ENCODE results near the gene SPOP.

SPOP gene

DNA sequence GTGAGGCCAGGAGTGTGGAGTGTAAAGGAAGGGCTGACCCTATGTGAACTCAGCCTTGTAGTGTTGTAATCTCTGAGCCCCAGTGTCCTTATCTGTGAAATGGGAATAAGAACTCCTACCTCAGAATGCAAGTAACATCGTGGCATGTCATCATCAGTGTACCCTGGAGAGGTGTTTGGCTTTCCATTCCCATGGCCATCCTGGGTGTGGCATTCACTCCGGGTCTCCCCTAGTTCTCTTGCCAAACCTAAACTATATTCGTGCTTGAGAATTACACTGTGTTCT is 100.3 kb downstream of the SPOP start (continued):
- TF ChIP-seq, protein P1, sequence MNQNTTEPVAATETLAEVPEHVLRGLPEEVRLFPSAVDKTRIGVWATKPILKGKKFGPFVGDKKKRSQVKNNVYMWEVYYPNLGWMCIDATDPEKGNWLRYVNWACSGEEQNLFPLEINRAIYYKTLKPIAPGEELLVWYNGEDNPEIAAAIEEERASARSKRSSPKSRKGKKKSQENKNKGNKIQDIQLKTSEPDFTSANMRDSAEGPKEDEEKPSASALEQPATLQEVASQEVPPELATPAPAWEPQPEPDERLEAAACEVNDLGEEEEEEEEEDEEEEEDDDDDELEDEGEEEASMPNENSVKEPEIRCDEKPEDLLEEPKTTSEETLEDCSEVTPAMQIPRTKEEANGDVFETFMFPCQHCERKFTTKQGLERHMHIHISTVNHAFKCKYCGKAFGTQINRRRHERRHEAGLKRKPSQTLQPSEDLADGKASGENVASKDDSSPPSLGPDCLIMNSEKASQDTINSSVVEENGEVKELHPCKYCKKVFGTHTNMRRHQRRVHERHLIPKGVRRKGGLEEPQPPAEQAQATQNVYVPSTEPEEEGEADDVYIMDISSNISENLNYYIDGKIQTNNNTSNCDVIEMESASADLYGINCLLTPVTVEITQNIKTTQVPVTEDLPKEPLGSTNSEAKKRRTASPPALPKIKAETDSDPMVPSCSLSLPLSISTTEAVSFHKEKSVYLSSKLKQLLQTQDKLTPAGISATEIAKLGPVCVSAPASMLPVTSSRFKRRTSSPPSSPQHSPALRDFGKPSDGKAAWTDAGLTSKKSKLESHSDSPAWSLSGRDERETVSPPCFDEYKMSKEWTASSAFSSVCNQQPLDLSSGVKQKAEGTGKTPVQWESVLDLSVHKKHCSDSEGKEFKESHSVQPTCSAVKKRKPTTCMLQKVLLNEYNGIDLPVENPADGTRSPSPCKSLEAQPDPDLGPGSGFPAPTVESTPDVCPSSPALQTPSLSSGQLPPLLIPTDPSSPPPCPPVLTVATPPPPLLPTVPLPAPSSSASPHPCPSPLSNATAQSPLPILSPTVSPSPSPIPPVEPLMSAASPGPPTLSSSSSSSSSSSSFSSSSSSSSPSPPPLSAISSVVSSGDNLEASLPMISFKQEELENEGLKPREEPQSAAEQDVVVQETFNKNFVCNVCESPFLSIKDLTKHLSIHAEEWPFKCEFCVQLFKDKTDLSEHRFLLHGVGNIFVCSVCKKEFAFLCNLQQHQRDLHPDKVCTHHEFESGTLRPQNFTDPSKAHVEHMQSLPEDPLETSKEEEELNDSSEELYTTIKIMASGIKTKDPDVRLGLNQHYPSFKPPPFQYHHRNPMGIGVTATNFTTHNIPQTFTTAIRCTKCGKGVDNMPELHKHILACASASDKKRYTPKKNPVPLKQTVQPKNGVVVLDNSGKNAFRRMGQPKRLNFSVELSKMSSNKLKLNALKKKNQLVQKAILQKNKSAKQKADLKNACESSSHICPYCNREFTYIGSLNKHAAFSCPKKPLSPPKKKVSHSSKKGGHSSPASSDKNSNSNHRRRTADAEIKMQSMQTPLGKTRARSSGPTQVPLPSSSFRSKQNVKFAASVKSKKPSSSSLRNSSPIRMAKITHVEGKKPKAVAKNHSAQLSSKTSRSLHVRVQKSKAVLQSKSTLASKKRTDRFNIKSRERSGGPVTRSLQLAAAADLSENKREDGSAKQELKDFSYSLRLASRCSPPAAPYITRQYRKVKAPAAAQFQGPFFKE (tag by site-specific recombination; IDR thresholded peaks at IDR 0.05; ENCODE audit: borderline replicate concordance): no peak
- TF ChIP-seq, protein P2, sequence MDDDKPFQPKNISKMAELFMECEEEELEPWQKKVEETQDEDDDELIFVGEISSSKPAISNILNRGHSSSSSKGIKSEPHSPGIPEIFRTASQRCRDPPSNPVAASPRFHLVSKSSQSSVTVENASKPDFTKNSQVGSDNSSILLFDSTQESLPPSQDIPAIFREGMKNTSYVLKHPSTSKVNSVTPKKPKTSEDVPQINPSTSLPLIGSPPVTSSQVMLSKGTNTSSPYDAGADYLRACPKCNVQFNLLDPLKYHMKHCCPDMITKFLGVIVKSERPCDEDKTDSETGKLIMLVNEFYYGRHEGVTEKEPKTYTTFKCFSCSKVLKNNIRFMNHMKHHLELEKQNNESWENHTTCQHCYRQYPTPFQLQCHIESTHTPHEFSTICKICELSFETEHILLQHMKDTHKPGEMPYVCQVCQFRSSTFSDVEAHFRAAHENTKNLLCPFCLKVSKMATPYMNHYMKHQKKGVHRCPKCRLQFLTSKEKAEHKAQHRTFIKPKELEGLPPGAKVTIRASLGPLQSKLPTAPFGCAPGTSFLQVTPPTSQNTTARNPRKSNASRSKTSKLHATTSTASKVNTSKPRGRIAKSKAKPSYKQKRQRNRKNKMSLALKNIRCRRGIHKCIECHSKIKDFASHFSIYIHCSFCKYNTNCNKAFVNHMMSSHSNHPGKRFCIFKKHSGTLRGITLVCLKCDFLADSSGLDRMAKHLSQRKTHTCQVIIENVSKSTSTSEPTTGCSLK (tag by site-specific recombination; IDR thresholded peaks at IDR 0.05): no peak

DNA sequence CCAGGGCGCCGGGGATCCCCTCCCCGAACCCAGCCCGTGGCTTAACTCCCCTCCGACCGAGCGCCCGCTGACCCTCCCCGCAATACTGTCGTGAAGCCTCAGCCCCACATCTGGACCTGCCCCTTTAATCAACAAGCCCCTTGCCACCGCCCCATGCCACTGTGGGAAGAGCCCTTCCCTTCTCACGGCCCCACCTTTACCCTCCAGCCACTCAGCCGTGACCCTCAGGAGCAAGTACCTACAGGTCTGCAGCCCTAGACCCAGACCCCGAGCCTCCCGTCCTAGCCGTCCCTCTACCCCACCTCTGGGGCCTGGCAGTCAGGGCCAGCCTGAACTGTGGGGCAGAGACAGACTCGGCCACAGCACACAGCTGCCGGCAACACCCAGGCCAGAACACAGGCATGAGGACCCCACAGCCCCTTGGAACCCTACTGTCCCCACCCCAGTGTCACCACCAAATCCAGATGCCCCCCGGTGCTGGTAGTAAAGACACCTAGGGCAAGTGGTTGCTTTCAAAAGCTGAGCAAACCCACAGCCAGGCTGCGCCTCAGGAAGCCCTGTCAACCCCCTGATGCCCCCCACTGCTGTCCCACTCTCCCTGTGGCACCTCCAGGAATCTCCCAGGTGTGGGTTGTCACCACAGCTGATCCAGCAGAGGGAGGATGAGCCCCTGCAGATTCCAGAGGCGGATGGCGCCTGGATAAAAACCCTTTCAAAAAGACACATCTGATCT is 100.8 kb downstream of the SPOP start:
- POLR2A ChIA-PET: interaction anchor here (0.6 to 1.4 kb wide), 4 partner anchors 99 to 774 kb away, joined by 3 to 7 read pairs (median 4); partner anchors contain the start of genes FAM117A and SLC35B1
- TF ChIP-seq ZNF404 (tag by site-specific recombination; IDR thresholded peaks at IDR 0.05) (no peak), ZNF629 (tag by site-specific recombination; IDR thresholded peaks at IDR 0.05) (no peak), ZNF335 (tag by site-specific recombination; conservative IDR thresholded peaks at IDR 0.05) (peak; percentile 88), ZBTB48 (tag by site-specific recombination; IDR thresholded peaks at IDR 0.05) (0 out of 2 replicates have a peak, but pooled peaks have one; percentile 60), GLIS2 (tag by site-specific recombination; IDR thresholded peaks at IDR 0.05) (peak; percentile 30), ZNF121 (tag by site-specific recombination; IDR thresholded peaks at IDR 0.05) (peak; percentile 79; the same call in 1 of the 2 replicates), GLIS1 (tag by site-specific recombination; IDR thresholded peaks at IDR 0.05) (peak; percentile 51; the same call in 1 of the 2 replicates), ZNF19 (tag by site-specific recombination; IDR thresholded peaks at IDR 0.05; ENCODE audit: low read depth) (no peak), ZIC2 (tag by site-specific recombination; IDR thresholded peaks at IDR 0.05) (peak; percentile 15; the same call in 1 of the 2 replicates)
- TF ChIP-seq, protein P3, sequence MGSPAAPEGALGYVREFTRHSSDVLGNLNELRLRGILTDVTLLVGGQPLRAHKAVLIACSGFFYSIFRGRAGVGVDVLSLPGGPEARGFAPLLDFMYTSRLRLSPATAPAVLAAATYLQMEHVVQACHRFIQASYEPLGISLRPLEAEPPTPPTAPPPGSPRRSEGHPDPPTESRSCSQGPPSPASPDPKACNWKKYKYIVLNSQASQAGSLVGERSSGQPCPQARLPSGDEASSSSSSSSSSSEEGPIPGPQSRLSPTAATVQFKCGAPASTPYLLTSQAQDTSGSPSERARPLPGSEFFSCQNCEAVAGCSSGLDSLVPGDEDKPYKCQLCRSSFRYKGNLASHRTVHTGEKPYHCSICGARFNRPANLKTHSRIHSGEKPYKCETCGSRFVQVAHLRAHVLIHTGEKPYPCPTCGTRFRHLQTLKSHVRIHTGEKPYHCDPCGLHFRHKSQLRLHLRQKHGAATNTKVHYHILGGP (tag by site-specific recombination; IDR thresholded peaks at IDR 0.05): no peak
- TF ChIP-seq, protein P4, sequence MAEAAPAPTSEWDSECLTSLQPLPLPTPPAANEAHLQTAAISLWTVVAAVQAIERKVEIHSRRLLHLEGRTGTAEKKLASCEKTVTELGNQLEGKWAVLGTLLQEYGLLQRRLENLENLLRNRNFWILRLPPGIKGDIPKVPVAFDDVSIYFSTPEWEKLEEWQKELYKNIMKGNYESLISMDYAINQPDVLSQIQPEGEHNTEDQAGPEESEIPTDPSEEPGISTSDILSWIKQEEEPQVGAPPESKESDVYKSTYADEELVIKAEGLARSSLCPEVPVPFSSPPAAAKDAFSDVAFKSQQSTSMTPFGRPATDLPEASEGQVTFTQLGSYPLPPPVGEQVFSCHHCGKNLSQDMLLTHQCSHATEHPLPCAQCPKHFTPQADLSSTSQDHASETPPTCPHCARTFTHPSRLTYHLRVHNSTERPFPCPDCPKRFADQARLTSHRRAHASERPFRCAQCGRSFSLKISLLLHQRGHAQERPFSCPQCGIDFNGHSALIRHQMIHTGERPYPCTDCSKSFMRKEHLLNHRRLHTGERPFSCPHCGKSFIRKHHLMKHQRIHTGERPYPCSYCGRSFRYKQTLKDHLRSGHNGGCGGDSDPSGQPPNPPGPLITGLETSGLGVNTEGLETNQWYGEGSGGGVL (tag by site-specific recombination; IDR thresholded peaks at IDR 0.05): peak; percentile 55; the same call in 1 of the 2 replicates
- 0 out of 2 replicates have a peak, but pooled peaks cover 3% of the 10 kb centered on the region for H3K4me1 ChIP-seq (ENCODE audit: control insufficient read depth, insufficient read depth, low read length)

More for the DNA sequence above, 100.8 kb downstream of the SPOP start:
- CTCF ChIA-PET: interaction anchor here (1.0 to 14.4 kb wide), 5 partner anchors 9 to 196 kb away, joined by 3 to 486 read pairs (median 5); partner anchors contain the start of gene SLC35B1
- no peaks in the 10 kb centered on the region for H3K36me3 ChIP-seq (ENCODE audit: control insufficient read depth in 2 of 2, insufficient read depth in 1 of 2, low read length in 2 of 2)
- no peak overlapping the region for H3K27ac ChIP-seq (ENCODE audit: extremely low read depth, low read depth, low read length)
- no peaks in the 10 kb centered on the region for H3K9me3 ChIP-seq (ENCODE audit: control insufficient read depth, insufficient read depth, low read depth, low read length)
- peak overlapping the region; percentile 56 for H3K4me3 ChIP-seq (ENCODE audit: low read depth, low read length)
